Tibial nerve (tissue), 4 donors: ENCODE measurements around the gene OR10A5. TPM values are rescaled to one million over a fixed set of nuclear protein-coding genes. Genes with fewer than 3 reads are reported as not detected.
"Not testable (repeated sequence)": the region's sequence is repeated elsewhere in the genome, so short reads cannot be mapped to it uniquely, and the experiment has no call there.

Experiments
- DNase-seq, 2 donors: peaks; one replicate each; pipeline ENCODE4 v3.0.0-alpha.2; 2019; ENCODE audit warnings: low spot score in 2 of 2
- H3K27ac ChIP-seq, 4 donors: fragments of 200-600 bp; sonication (generic) in 3 of 4; one replicate each; pipeline ENCODE4 v1.5.1; 2017 to 2019; ENCODE audit warnings: mild to moderate bottlenecking in 1 of 4
- H3K27me3 ChIP-seq, 2 donors: fragments of 200-600 bp; sonication (generic) in 1 of 2; one replicate each; pipeline versions ENCODE4 v1.5.1 to v1.6.0; 2017 to 2019
- H3K36me3 ChIP-seq, 3 donors: fragments of 200-600 bp; sonication (generic); one replicate each; pipeline ENCODE4 v1.5.1; 2018 to 2019
- H3K4me1 ChIP-seq, 4 donors: fragments of 200-600 bp; sonication (generic) in 3 of 4; one replicate each; pipeline ENCODE4 v1.5.1; 2017 to 2019
- H3K4me3 ChIP-seq, 4 donors: fragments of 200-600 bp; sonication (generic) in 3 of 4; one replicate each; pipeline ENCODE4 v1.5.1; 2017 to 2019; ENCODE audit warnings: mild to moderate bottlenecking in 1 of 4, moderate library complexity in 1 of 4
- H3K9me3 ChIP-seq, 4 donors: fragments of 200-600 bp; sonication (generic) in 3 of 4; one replicate each; pipeline ENCODE4 v1.5.1; 2017 to 2019
- EP300 ChIP-seq, 2 donors: sonication (generic); formaldehyde crosslinking; IDR thresholded peaks; one replicate each; pipeline ENCODE4 v1.6.1; 2017; ENCODE audit warnings: antibody characterized with exemption in 2 of 2, mild to moderate bottlenecking in 1 of 2
- POLR2A ChIP-seq, 2 donors: fragments of 450-650 bp; IDR thresholded peaks; one replicate each; pipeline ENCODE4 v1.6.1; 2017; ENCODE audit warnings: antibody characterized with exemption in 2 of 2, mild to moderate bottlenecking in 2 of 2, moderate library complexity in 2 of 2
- WGBS, 2 donors: methylation state at CpG; one replicate each; pipeline ENCODE4 v1.1.5; 2018; 5-methylcytosine and 5-hydroxymethylcytosine counted together
- total RNA-seq, 4 donors: library from RNA; depleted of rRNA; stranded (reverse); fragments of >200 nt; gene quantifications; one replicate each; pipeline ENCODE4 v1.1.0, GENCODE V29; 2016
- TF ChIP-seq, protein P1 (sequence below), 5 experiments: fragments of 200-600 bp in 3 of 5; fragments of 450-650 bp in 2 of 5; sonication (generic) in 3 of 5; IDR thresholded peaks; one replicate each; pipeline ENCODE4 v1.5.1; 2016 to 2019; ENCODE audit warnings: antibody characterized with exemption in 5 of 5, mild to moderate bottlenecking in 3 of 5, moderate library complexity in 2 of 5

OR10A5 gene
- total RNA-seq, 4 donors from 2014 or later: not detected

DNA sequence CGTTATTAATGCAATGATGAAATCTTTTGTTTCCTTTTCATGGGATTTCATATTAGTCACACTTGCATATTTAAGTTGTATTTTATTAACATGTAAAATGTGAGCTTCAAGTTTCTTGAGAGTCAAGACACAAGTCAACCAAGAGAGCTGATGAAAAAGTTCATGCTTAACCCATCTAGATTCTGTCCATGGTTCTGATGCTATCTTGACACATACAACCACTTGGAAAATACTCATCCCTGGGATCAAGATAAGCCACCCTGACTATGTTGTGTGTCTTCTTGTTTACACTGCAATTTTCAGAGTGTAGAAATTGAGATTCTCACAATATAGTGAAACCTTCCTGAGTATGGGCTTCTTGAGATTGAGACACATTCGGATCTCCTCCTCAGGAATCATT is 30.3 kb downstream of the OR10A5 start:
- Histone ChIP-seq H3K27me3 (no peaks in the 10 kb centered on the region), H3K9me3 (peaks cover 0 to 9% (median 0%) of the 10 kb centered on the region in 4 donors), H3K36me3 (no peaks in the 10 kb centered on the region), H3K4me1 (no peaks in the 10 kb centered on the region), H3K27ac (no peak overlapping the region), H3K4me3 (no peak overlapping the region)
- no peak for TF ChIP-seq EP300 (IDR thresholded peaks at IDR 0.05)
- TF ChIP-seq, protein P1, sequence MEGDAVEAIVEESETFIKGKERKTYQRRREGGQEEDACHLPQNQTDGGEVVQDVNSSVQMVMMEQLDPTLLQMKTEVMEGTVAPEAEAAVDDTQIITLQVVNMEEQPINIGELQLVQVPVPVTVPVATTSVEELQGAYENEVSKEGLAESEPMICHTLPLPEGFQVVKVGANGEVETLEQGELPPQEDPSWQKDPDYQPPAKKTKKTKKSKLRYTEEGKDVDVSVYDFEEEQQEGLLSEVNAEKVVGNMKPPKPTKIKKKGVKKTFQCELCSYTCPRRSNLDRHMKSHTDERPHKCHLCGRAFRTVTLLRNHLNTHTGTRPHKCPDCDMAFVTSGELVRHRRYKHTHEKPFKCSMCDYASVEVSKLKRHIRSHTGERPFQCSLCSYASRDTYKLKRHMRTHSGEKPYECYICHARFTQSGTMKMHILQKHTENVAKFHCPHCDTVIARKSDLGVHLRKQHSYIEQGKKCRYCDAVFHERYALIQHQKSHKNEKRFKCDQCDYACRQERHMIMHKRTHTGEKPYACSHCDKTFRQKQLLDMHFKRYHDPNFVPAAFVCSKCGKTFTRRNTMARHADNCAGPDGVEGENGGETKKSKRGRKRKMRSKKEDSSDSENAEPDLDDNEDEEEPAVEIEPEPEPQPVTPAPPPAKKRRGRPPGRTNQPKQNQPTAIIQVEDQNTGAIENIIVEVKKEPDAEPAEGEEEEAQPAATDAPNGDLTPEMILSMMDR (IDR thresholded peaks at IDR 0.05): no peak
- no peak for TF ChIP-seq POLR2A (IDR thresholded peaks at IDR 0.05)
- no peak for DNase-seq
- WGBS, 2 donors: 90 to 93% methylated on average over 2 of the region's 2 CpGs

DNA sequence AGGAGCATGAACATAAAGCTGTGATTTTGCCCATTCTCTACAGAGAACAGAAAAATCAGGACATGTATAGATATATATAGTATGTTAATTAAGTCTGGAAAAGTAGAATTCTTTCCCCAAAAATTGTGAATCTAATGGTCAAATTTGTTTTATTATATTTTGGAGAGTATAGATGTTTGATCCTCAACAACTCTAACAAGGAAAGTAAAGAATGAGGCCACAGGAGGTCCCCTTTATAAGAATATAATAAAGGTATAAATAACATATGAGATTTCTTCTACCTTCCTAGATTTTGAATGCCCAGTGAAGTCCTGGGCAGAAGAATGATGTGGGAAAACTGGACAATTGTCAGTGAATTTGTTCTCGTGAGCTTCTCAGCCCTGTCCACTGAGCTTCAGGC is 30.8 kb downstream of the OR10A5 start, which contains the start of gene OR10A4:
Gene OR10A4, plus strand, starts transcription at position 301 of the 400 bp plus-strand sequence. Its CDS starts 23 bp downstream, at position 324.
- H3K27me3 ChIP-seq: no peaks in the 10 kb centered on the region
- no peak within 1 kb of the TSS for H3K27ac ChIP-seq
- peaks cover 0 to 9% (median 0%) of the 10 kb centered on the region in 4 donors for H3K9me3 ChIP-seq
- WGBS, 2 donors: 88 to 97% methylated on average over 1 of the region's 1 CpG
- no peak within 1 kb of the TSS for H3K4me3 ChIP-seq
- no peaks in the 10 kb centered on the region for H3K36me3 ChIP-seq
- DNase-seq: no peak
- no peaks in the 10 kb centered on the region for H3K4me1 ChIP-seq
- no peak for TF ChIP-seq EP300 (IDR thresholded peaks at IDR 0.05)
- TF ChIP-seq, protein P1 (IDR thresholded peaks at IDR 0.05): no peak
- TF ChIP-seq POLR2A (IDR thresholded peaks at IDR 0.05): no peak

GRCh38 chr11:6876914-6877313 is 31.4 kb downstream of the OR10A5 start:
- H3K4me1 ChIP-seq: no peaks in the 10 kb centered on the region
- no peaks in the 10 kb centered on the region for H3K36me3 ChIP-seq
- H3K27me3 ChIP-seq: no peaks in the 10 kb centered on the region
- no peak for DNase-seq
- 83 to 90% methylated on average over 3 of the region's 3 CpGs for WGBS, 2 donors
- no peak overlapping the region for H3K27ac ChIP-seq
- peaks cover 0 to 9% (median 0%) of the 10 kb centered on the region in 4 donors for H3K9me3 ChIP-seq
- TF ChIP-seq, protein P1 (IDR thresholded peaks at IDR 0.05): no peak
- TF ChIP-seq EP300 (IDR thresholded peaks at IDR 0.05) (no peak), POLR2A (IDR thresholded peaks at IDR 0.05) (no peak)
- H3K4me3 ChIP-seq: no peak overlapping the region

- DNase-seq: no peak
- TF ChIP-seq EP300 (IDR thresholded peaks at IDR 0.05) (no peak), POLR2A (IDR thresholded peaks at IDR 0.05) (no peak)
- TF ChIP-seq, protein P1 (IDR thresholded peaks at IDR 0.05): no peak
- no peaks in the 10 kb centered on the region for H3K9me3 ChIP-seq
Measured at GRCh38 chr11:6882751-6883150, 37.3 kb downstream of the OR10A5 start.

GRCh38 chr11:6887711-6888110 is 42.2 kb downstream of the OR10A5 start:
- H3K27me3 ChIP-seq, H3K9me3 ChIP-seq, DNase-seq, H3K27ac ChIP-seq, H3K4me1 ChIP-seq, H3K4me3 ChIP-seq, H3K36me3 ChIP-seq: not testable (repeated sequence)
- WGBS, 2 donors: 95% methylated on average over 5 of the region's 5 CpGs

More at GRCh38 chr11:6882751-6883150, 37.3 kb downstream of the OR10A5 start:
- Histone ChIP-seq H3K4me3 (no peak overlapping the region), H3K27ac (no peak overlapping the region), H3K36me3 (no peaks in the 10 kb centered on the region), H3K4me1 (no peaks in the 10 kb centered on the region), H3K27me3 (no peaks in the 10 kb centered on the region)

DNA sequence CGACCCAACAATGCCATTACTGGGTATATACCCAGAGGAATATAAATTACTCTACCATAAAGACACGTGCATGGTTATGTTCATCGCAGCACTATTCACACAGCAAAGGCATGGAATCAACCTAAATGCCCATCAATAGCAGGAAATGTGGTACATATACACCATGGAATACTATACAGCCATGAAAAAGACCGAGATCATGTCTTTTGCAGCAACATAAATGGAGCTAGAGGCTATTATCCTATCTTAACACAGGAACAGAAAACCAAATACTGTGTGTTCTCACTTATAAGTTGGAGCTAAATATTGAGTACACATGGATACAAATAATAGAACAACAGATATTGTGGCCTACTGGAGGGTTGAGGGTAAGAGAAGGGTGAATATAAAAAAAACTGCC is 43.3 kb downstream of the OR10A5 start:
- WGBS, 2 donors: 85 to 87% methylated on average over 4 of the region's 4 CpGs
- TF ChIP-seq, protein P1 (IDR thresholded peaks at IDR 0.05): no peak
- TF ChIP-seq EP300 (IDR thresholded peaks at IDR 0.05) (no peak), POLR2A (IDR thresholded peaks at IDR 0.05) (no peak)
- H3K36me3 ChIP-seq: no peaks in the 10 kb centered on the region
- peaks cover 0 to 3% (median 0%) of the 10 kb centered on the region in 4 donors for H3K9me3 ChIP-seq
- no peaks in the 10 kb centered on the region for H3K4me1 ChIP-seq
- no peak for DNase-seq
- no peaks in the 10 kb centered on the region for H3K27me3 ChIP-seq
- H3K27ac ChIP-seq: no peak overlapping the region
- no peak overlapping the region for H3K4me3 ChIP-seq
